Pulmonary artery endothelial cell (primary cell): ENCODE measurements around the gene KIF26B. TPM values are rescaled to one million over a fixed set of nuclear protein-coding genes. Genes with fewer than 3 reads are reported as not detected.

Experiments used
- DNase-seq: peaks from one replicate; pipeline ENCODE4 v3.0.0-alpha.2; 2011; ENCODE audit warnings: low read depth, low spot score
- total RNA-seq: library from RNA; depleted of rRNA; stranded (reverse); fragments of >200 nt; gene quantifications from 2 replicates; pipeline ENCODE4 v1.2.3, GENCODE V29; 2014

The KIF26B gene
- total RNA-seq, 1 donor from 2014 or later = 0.13 TPM

GRCh38 chr1:245418077-245418476, 263.3 kb downstream of the KIF26B start:
- DNase-seq = no peak

GRCh38 chr1:245419461-245419978, 264.7 kb downstream of the KIF26B start:
- no peak for DNase-seq

- no peak for DNase-seq
Observed at GRCh38 chr1:245419989-245420388, 265.2 kb downstream of the KIF26B start.

GRCh38 chr1:245420926-245421325, 266.1 kb downstream of the KIF26B start:
- no peak for DNase-seq

GRCh38 chr1:245428681-245429080, 273.9 kb downstream of the KIF26B start:
- no peak for DNase-seq

- DNase-seq = no peak
Observed at GRCh38 chr1:245431706-245432105, 276.9 kb downstream of the KIF26B start.

- DNase-seq = no peak
Observed at GRCh38 chr1:245432228-245432875, 277.6 kb downstream of the KIF26B start.

- no peak for DNase-seq
Observed at GRCh38 chr1:245433561-245433960, 278.8 kb downstream of the KIF26B start.

GRCh38 chr1:245434280-245434679, 279.5 kb downstream of the KIF26B start:
- DNase-seq = no peak

GRCh38 chr1:245436407-245436806, 281.6 kb downstream of the KIF26B start:
- DNase-seq = no peak

GRCh38 chr1:245437369-245438062, 282.7 kb downstream of the KIF26B start:
- DNase-seq = no peak

- DNase-seq = no peak
Observed at GRCh38 chr1:245440922-245441321, 286.1 kb downstream of the KIF26B start.

- no peak for DNase-seq
Observed at GRCh38 chr1:245441689-245442088, 286.9 kb downstream of the KIF26B start.

GRCh38 chr1:245444147-245444828, 289.5 kb downstream of the KIF26B start:
- no peak for DNase-seq

- DNase-seq = no peak
Observed at GRCh38 chr1:245444945-245445344, 290.2 kb downstream of the KIF26B start.

GRCh38 chr1:245448531-245448930, 293.7 kb downstream of the KIF26B start:
- DNase-seq = no peak

- DNase-seq = no peak
Observed at GRCh38 chr1:245448975-245449431, 294.2 kb downstream of the KIF26B start.

GRCh38 chr1:245453541-245453940, 298.8 kb downstream of the KIF26B start:
- no peak for DNase-seq

GRCh38 chr1:245454051-245454450, 299.3 kb downstream of the KIF26B start:
- DNase-seq = no peak

- DNase-seq = no peak
Observed at GRCh38 chr1:245457562-245457961, 302.8 kb downstream of the KIF26B start.

- no peak for DNase-seq
Observed at GRCh38 chr1:245458234-245458633, 303.4 kb downstream of the KIF26B start.

GRCh38 chr1:245458761-245459174, 304.0 kb downstream of the KIF26B start:
- no peak for DNase-seq
